ENCODE measurements around the gene CARD8.
"Not testable (repeated sequence)": the region's sequence is repeated elsewhere in the genome, so short reads cannot be mapped to it uniquely, and the experiment has no call there.

Gene CARD8, protein sequence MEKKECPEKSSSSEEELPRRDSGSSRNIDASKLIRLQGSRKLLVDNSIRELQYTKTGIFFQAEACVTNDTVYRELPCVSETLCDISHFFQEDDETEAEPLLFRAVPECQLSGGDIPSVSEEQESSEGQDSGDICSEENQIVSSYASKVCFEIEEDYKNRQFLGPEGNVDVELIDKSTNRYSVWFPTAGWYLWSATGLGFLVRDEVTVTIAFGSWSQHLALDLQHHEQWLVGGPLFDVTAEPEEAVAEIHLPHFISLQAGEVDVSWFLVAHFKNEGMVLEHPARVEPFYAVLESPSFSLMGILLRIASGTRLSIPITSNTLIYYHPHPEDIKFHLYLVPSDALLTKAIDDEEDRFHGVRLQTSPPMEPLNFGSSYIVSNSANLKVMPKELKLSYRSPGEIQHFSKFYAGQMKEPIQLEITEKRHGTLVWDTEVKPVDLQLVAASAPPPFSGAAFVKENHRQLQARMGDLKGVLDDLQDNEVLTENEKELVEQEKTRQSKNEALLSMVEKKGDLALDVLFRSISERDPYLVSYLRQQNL

DNA sequence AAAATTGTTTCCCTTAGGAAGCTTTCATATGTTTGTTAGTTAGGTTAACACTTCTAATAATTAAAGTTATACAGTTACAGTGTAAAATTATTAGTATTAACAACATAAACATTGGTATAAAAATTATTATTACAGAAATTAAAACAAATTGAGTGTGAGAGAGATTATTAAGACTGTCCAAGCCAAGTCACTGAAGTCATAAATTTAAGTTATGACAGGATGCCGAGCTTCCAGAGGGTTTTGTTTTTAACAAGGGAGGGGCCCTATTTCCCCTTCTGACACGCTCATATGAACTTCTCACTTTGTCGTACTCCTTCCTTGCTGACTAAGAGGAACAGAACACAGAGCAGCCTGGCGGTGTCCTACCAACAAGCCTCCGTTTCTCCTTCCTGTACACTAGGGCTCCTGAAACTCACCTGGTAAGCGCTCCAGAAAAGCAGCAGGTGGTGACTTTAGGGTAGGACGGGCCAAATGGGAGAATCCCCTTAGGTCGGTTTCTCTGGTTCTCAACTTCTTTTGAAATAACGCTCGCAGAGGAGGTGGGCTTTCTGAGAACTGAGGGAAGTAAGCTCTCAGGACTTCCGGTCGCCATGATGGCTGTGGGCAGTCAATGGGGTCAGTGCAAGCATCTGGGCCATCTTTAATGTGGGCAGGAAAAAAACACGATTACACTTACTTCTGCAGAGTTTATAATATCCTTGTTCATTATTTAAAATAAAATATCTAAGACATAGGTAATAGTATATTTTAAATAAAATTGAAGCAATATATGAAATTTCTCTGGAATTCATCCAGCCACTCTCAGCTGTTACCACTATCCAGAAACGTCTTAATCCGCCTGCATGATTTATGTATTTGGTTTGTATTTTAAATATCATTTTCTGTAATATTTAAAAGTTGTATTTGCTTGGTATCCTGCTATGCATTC, at the start of gene CARD8:
Gene CARD8, minus strand, starts transcription at position 537 of the 928 bp plus-strand sequence. CDS start 14,892 bp downstream, outside the sequence.
- Histone ChIP-seq H3K9me3 (ENCODE audit: control insufficient read depth, insufficient read depth, low read length) (peaks cover 5% of the 10 kb centered on the region; the same call in 1 of the 2 replicates), H3K36me3 (ENCODE audit: insufficient read depth, low read length) (no peaks in the 10 kb centered on the region), H3K4me1 (ENCODE audit: insufficient read depth, low read length) (0 out of 2 replicates have a peak, but pooled peaks cover 3% of the 10 kb centered on the region), H3K9ac (ENCODE audit: low read depth, low read length) (peak within 1 kb of the TSS; percentile 70)

DNA sequence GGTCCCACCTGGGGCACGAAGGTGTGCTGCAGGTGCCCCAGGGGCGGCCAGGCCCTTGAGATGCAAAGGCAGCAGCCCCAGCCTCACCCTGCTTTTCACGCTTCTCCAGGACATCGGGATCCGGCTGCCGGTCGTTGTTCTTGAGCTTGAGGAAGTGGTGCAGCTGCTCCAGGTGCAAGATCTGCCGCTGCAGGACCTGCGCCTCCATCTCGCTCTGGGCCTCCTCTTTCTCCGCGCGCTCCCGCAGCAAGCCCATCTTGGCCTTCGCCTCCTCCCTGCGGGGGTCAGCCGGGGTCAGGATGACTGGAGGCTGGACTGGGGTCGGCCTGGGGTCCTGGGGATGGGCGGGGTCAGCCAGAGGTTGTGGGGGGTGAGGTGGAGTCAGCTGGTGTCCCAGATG, 48.2 kb upstream of the CARD8 start:
- H3K9ac ChIP-seq (ENCODE audit: low read depth, low read length), result no peak overlapping the region
- H3K4me1 ChIP-seq (ENCODE audit: insufficient read depth, low read length), result no peaks in the 10 kb centered on the region; the same call in 1 of the 2 replicates

GRCh38 chr19:48303367-48303766, 47.7 kb upstream of the CARD8 start:
- H3K4me1 ChIP-seq (ENCODE audit: insufficient read depth, low read length), result no peaks in the 10 kb centered on the region; the same call in 1 of the 2 replicates
- no peaks in the 10 kb centered on the region for H3K36me3 ChIP-seq (ENCODE audit: insufficient read depth, low read length)
- no peak overlapping the region for H3K9ac ChIP-seq (ENCODE audit: low read depth, low read length)
- H3K9me3 ChIP-seq (ENCODE audit: control insufficient read depth, insufficient read depth, low read length), result no peaks in the 10 kb centered on the region

More for the DNA sequence above, 48.2 kb upstream of the CARD8 start:
- no peaks in the 10 kb centered on the region for H3K36me3 ChIP-seq (ENCODE audit: insufficient read depth, low read length)
- H3K9me3 ChIP-seq (ENCODE audit: control insufficient read depth, insufficient read depth, low read length), result no peaks in the 10 kb centered on the region

GRCh38 chr19:48302600-48302959, 46.9 kb upstream of the CARD8 start:
- Histone ChIP-seq H3K4me1 (ENCODE audit: insufficient read depth, low read length) (no peaks in the 10 kb centered on the region), H3K36me3 (ENCODE audit: insufficient read depth, low read length) (no peaks in the 10 kb centered on the region), H3K9ac (ENCODE audit: low read depth, low read length) (no peak overlapping the region), H3K9me3 (ENCODE audit: control insufficient read depth, insufficient read depth, low read length) (no peaks in the 10 kb centered on the region)

DNA sequence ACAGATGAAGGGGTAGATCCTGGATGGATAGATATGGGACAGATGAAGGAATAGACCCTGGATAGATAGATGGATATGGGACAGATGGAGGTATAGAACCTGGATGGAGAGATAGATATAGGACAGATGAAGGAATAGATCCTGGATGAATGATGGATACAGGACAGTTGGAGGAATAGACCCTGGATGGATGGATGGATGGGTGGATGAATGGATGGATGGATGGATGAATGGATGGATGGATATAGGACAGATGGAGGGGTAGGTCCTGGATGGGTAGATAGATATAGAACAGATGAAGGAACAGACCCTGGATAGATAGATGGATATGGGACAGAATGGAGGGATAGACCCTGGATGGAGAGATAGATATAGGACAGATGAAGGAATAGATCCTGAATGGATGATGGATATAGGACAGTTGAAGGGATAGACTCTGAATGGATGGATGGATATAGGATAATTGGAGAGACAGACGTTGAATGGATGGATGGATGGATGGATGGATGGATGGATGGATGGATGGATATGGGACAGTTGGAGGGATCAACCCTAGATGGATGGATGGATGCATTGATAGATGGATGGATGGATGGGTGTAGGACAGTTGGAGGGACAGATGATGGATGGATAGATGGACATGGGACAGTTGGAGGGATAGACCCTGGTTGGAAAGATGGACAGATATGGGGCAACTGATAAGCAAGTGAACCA, 46.3 kb upstream of the CARD8 start:
- Histone ChIP-seq H3K36me3 (ENCODE audit: insufficient read depth, low read length) (no peaks in the 10 kb centered on the region), H3K9me3 (ENCODE audit: control insufficient read depth, insufficient read depth, low read length) (no peaks in the 10 kb centered on the region), H3K4me1 (ENCODE audit: insufficient read depth, low read length) (no peaks in the 10 kb centered on the region; the same call in 1 of the 2 replicates), H3K9ac (ENCODE audit: low read depth, low read length) (no peak overlapping the region)

DNA sequence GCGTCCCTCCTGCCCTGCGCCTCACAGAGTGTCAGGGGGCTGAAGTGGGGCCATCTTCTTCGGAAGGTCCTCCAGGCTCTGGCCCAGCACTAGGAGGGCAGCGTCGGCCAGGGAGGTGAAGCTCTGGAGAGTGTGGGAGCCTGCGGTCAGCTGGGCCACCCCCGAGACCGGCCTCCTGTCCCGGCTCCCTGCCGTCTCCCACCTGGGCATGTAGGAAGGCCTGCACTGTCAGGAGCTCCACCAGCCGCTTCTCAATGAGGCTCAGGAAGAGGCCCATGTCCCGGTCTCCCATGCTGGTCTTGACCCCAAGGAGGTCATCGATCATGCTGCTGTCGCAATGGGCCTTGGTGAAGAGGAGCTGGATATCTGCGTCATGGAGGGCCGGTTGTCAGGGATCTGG, 42.3 kb upstream of the CARD8 start:
- H3K36me3 ChIP-seq (ENCODE audit: insufficient read depth, low read length), result no peaks in the 10 kb centered on the region; the same call in 1 of the 2 replicates
- no peaks in the 10 kb centered on the region for H3K9me3 ChIP-seq (ENCODE audit: control insufficient read depth, insufficient read depth, low read length)
- H3K4me1 ChIP-seq (ENCODE audit: insufficient read depth, low read length), result no peaks in the 10 kb centered on the region; the same call in 1 of the 2 replicates

DNA sequence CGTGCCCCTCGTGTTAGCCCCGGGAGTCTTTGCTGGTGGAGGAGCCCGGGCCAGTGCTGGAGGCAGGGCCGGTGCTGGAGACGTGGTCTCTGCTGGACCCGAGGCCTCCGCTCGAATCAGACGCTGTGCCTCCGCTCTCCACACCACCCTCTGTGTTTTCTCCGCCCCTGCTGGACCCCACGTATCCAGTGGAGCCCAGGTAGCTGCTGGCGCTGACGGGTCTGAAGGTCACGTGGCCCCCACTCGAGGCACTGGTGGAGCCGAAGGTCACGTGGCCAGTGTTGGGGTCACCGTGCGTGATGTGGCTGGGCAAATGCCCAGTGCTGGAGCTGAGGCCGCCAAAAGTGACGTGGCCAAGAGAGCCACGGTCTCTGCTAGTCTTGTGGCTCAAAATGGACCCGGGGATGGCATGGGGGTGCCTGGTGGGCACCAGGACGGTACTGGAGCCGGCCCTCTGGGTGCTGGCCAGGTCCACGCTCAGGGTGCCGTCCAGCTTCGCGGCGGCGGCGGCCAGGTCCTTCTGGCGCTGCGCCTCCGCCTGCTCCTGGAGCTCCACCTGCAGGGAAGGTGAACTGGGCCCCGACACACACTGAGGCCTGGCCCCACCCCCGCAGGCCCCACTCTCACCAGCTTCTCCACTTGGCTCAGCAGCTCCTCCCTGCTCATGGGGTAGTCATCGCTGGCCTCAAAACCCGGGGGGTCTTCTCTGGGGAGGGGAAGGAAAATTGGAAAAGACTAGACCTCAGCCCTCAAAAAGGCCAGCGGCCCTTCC, 41.4 kb upstream of the CARD8 start:
- Histone ChIP-seq H3K9me3 (ENCODE audit: control insufficient read depth, insufficient read depth, low read length) (no peaks in the 10 kb centered on the region), H3K9ac (ENCODE audit: low read depth, low read length) (no peak overlapping the region), H3K36me3 (ENCODE audit: insufficient read depth, low read length) (no peaks in the 10 kb centered on the region; the same call in 1 of the 2 replicates), H3K4me1 (ENCODE audit: insufficient read depth, low read length) (no peaks in the 10 kb centered on the region; the same call in 1 of the 2 replicates)

More for the DNA sequence above, 42.3 kb upstream of the CARD8 start:
- H3K9ac ChIP-seq (ENCODE audit: low read depth, low read length), result no peak overlapping the region

- no peaks in the 10 kb centered on the region; the same call in 1 of the 2 replicates for H3K36me3 ChIP-seq (ENCODE audit: insufficient read depth, low read length)
- H3K9me3 ChIP-seq (ENCODE audit: control insufficient read depth, insufficient read depth, low read length), result no peaks in the 10 kb centered on the region
- no peaks in the 10 kb centered on the region; the same call in 1 of the 2 replicates for H3K4me1 ChIP-seq (ENCODE audit: insufficient read depth, low read length)
- no peak overlapping the region for H3K9ac ChIP-seq (ENCODE audit: low read depth, low read length)
Observed at GRCh38 chr19:48295458-48295857, 39.7 kb upstream of the CARD8 start.

- no peaks in the 10 kb centered on the region; the same call in 1 of the 2 replicates for H3K4me1 ChIP-seq (ENCODE audit: insufficient read depth, low read length)
- no peak overlapping the region for H3K9ac ChIP-seq (ENCODE audit: low read depth, low read length)
- H3K9me3 ChIP-seq (ENCODE audit: control insufficient read depth, insufficient read depth, low read length), result no peaks in the 10 kb centered on the region
- H3K36me3 ChIP-seq (ENCODE audit: insufficient read depth, low read length), result peaks cover 3% of the 10 kb centered on the region; the same call in 1 of the 2 replicates
Observed at GRCh38 chr19:48292798-48293197, 37.1 kb upstream of the CARD8 start.

- H3K36me3 ChIP-seq (ENCODE audit: insufficient read depth, low read length); H3K4me1 ChIP-seq (ENCODE audit: insufficient read depth, low read length); H3K9me3 ChIP-seq (ENCODE audit: control insufficient read depth, insufficient read depth, low read length); H3K9ac ChIP-seq (ENCODE audit: low read depth, low read length): not testable (repeated sequence)
Observed at GRCh38 chr19:48291489-48291815, 35.7 kb upstream of the CARD8 start.

GRCh38 chr19:48290771-48291488, 35.2 kb upstream of the CARD8 start:
- Histone ChIP-seq H3K36me3 (ENCODE audit: insufficient read depth, low read length) (peaks cover 14% of the 10 kb centered on the region), H3K4me1 (ENCODE audit: insufficient read depth, low read length) (no peaks in the 10 kb centered on the region), H3K9ac (ENCODE audit: low read depth, low read length) (peak overlapping the region; percentile 60), H3K9me3 (ENCODE audit: control insufficient read depth, insufficient read depth, low read length) (peaks cover 11% of the 10 kb centered on the region; the same call in 1 of the 2 replicates)

- Histone ChIP-seq H3K36me3 (ENCODE audit: insufficient read depth, low read length) (peaks cover 18% of the 10 kb centered on the region), H3K9ac (ENCODE audit: low read depth, low read length) (peak overlapping the region; percentile 60), H3K4me1 (ENCODE audit: insufficient read depth, low read length) (no peaks in the 10 kb centered on the region), H3K9me3 (ENCODE audit: control insufficient read depth, insufficient read depth, low read length) (peaks cover 13% of the 10 kb centered on the region; the same call in 1 of the 2 replicates)
Observed at GRCh38 chr19:48290401-48290770, 34.7 kb upstream of the CARD8 start.

GRCh38 chr19:48287748-48288147, 32.0 kb upstream of the CARD8 start:
- H3K9ac ChIP-seq (ENCODE audit: low read depth, low read length), result no peak overlapping the region
- no peaks in the 10 kb centered on the region for H3K4me1 ChIP-seq (ENCODE audit: insufficient read depth, low read length)
- peaks cover 35% of the 10 kb centered on the region for H3K36me3 ChIP-seq (ENCODE audit: insufficient read depth, low read length)
- H3K9me3 ChIP-seq (ENCODE audit: control insufficient read depth, insufficient read depth, low read length), result peaks cover 13% of the 10 kb centered on the region; the same call in 1 of the 2 replicates
